K562 (cell line): ENCODE results near the gene AGBL1. TPM values are rescaled to one million over a fixed set of nuclear protein-coding genes. Genes with fewer than 3 reads are reported as not detected.

ENCODE experiments used
- ATAC-seq: fragments of 200-7000 bp; cut with Tn5 transposase; 3 replicates; pipeline ENCODE4 v1.9.1; 2020; ENCODE audit warnings: moderate library complexity
- BruUV-seq: library from RNA; stranded (reverse); fragments of 400-500 nt; replicated peaks from 2 replicates; lab custom pipeline; 2021; lab: Mats Ljungman, UMichigan
- CTCF ChIA-PET: fragments of 300-600 bp; formaldehyde crosslinking; extraction: SDS; loops from one replicate; lab custom pipeline; 2021; ENCODE audit warnings: low intra/inter-chr PET ratio; lab: Yijun Ruan, JAX
- POLR2A ChIA-PET: fragments of 300-600, 350-650 bp; sonication (Branson Sonifier 250); formaldehyde crosslinking; extraction: SDS; loops from one replicate; lab custom pipeline; 2021; ENCODE audit warnings: antibody characterized with exemption, inconsistent platforms; lab: Yijun Ruan, JAX
- DNase-seq, 4 experiments: peaks; one replicate each; pipeline versions ENCODE4 v3.0.0 to v3.0.0-alpha.2; 2011 to 2018; ENCODE audit warnings: low spot score in 3 of 4, mixed read lengths in 3 of 4; ENCODE audit errors: extremely low read depth in 1 of 4
- FAIRE-seq: peaks from 2 replicates; lab custom pipeline; 2011; peaks lifted over from hg19 to GRCh38; lab: Jason Lieb, UNC
- H2AFZ ChIP-seq: 2 replicates; pipeline ENCODE4 v1.6.0; 2011; ENCODE audit warnings: low read depth, low read length, control low read depth, inconsistent platforms
- H3K27ac ChIP-seq: fragments of 200-600 bp; 3 replicates; pipeline ENCODE4 v1.8.0; 2011; ENCODE audit warnings: low read depth, mild to moderate bottlenecking, control low read depth, inconsistent platforms, low read length, moderate library complexity, mixed read lengths; ENCODE audit errors: extremely low read depth
- H3K27me3 ChIP-seq, 2 experiments: fragments of 300-600 bp in 1 of 2; 2 replicates in 1 of 2; 3 replicates in 1 of 2; pipeline versions ENCODE4 v1.6.0 to v1.8.0; 2011; ENCODE audit warnings: inconsistent platforms in 2 of 2, low read length in 2 of 2, mild to moderate bottlenecking in 1 of 2, mixed read lengths in 1 of 2, moderate library complexity in 1 of 2; ENCODE audit not compliant: control insufficient read depth in 2 of 2, insufficient read depth in 2 of 2
- H3K36me3 ChIP-seq: fragments of 300-600 bp; 3 replicates; pipeline ENCODE4 v1.8.0; 2011; ENCODE audit warnings: mild to moderate bottlenecking, low read length, inconsistent platforms; ENCODE audit not compliant: control insufficient read depth, insufficient read depth
- H3K4me1 ChIP-seq, 2 experiments: fragments of 200-600 bp in 1 of 2; replicated peaks in 1 of 2; 2 replicates in 1 of 2; 3 replicates in 1 of 2; pipeline versions ENCODE4 v1.5.1 to v1.8.0; 2011; ENCODE audit warnings: inconsistent platforms in 2 of 2, low read length in 2 of 2, mild to moderate bottlenecking in 1 of 2, mixed read lengths in 1 of 2, moderate library complexity in 1 of 2; ENCODE audit not compliant: control insufficient read depth in 2 of 2, insufficient read depth in 2 of 2
- H3K4me2 ChIP-seq: 2 replicates; pipeline ENCODE4 v1.6.1; 2011; ENCODE audit warnings: low read length, control low read depth, inconsistent platforms, mixed read lengths; ENCODE audit not compliant: insufficient read depth
- H3K4me3 ChIP-seq: fragments of 200-600 bp; sonication (generic), shearing (Covaris generic); 2 replicates; pipeline ENCODE4 v1.5.1; 2016; ENCODE audit warnings: control low read depth, inconsistent platforms
- H3K79me2 ChIP-seq: fragments of 200-600 bp; 3 replicates; pipeline ENCODE4 v1.8.0; 2011; ENCODE audit warnings: low read length, inconsistent platforms; ENCODE audit not compliant: control insufficient read depth, insufficient read depth
- H3K9ac ChIP-seq, 2 experiments: 2 replicates each; pipeline versions ENCODE4 v1.6.0 to v1.6.1; 2011; ENCODE audit warnings: low read depth in 2 of 2, low read length in 2 of 2, control low read depth in 1 of 2, inconsistent platforms in 1 of 2, mild to moderate bottlenecking in 1 of 2, mixed read lengths in 1 of 2; ENCODE audit not compliant: insufficient read depth in 1 of 2
- H3K9me1 ChIP-seq: one replicate; pipeline ENCODE4 v1.6.0; 2011; ENCODE audit warnings: inconsistent platforms, mild to moderate bottlenecking, low read length, moderate library complexity; ENCODE audit not compliant: control insufficient read depth, insufficient read depth
- H3K9me3 ChIP-seq: replicated peaks from 2 replicates; pipeline ENCODE4 v1.5.1; 2011; ENCODE audit warnings: low read depth, low read length, inconsistent platforms; ENCODE audit not compliant: control insufficient read depth, insufficient read depth
- H4K20me1 ChIP-seq: replicated peaks from 2 replicates; pipeline ENCODE4 v1.6.1; 2011; ENCODE audit warnings: low read length, inconsistent platforms, mixed read lengths; ENCODE audit not compliant: control insufficient read depth, insufficient read depth
- HNRNPUL1 ChIP-seq: fragments of 200-400 bp; formaldehyde crosslinking; IDR thresholded peaks from 2 replicates; pipeline ENCODE4 v1.6.1; 2017; ENCODE audit warnings: low read length
- SAP30 ChIP-seq: fragments of 200-600 bp; sonication (generic); IDR thresholded peaks from 2 replicates; pipeline ENCODE4 v1.6.1; 2012; ENCODE audit warnings: borderline replicate concordance, low read depth, mild to moderate bottlenecking, moderate library complexity, low read length, control low read depth, inconsistent platforms; ENCODE audit not compliant: insufficient read depth, poor library complexity, severe bottlenecking
- ZNF253 ChIP-seq: fragments of 250-450 bp; sonication (Bioruptor Pico); conservative IDR thresholded peaks from 2 replicates; pipeline ENCODE4 v1.6.1; 2021; ENCODE audit warnings: mild to moderate bottlenecking
- ZNF507 ChIP-seq: conservative IDR thresholded peaks from 2 replicates; pipeline ENCODE4 v1.6.1; 2017; ENCODE audit warnings: missing genetic modification characterization, missing compliant biosample characterization
- ZNF561 ChIP-seq: fragments of 450-650 bp; formaldehyde crosslinking; conservative IDR thresholded peaks from 2 replicates; pipeline ENCODE4 v1.4.0; 2020; ENCODE audit warnings: mild to moderate bottlenecking, moderate library complexity
- ZNF699 ChIP-seq: fragments of 250-450 bp; sonication (Bioruptor Pico); IDR thresholded peaks from 2 replicates; pipeline ENCODE4 v1.8.0; 2021; ENCODE audit warnings: mild to moderate bottlenecking, moderate library complexity; ENCODE audit not compliant: insufficient replicate concordance
- WGBS: fragments of 100-300 bp; shearing (Covaris generic); methylation state at CpG from one replicate; pipeline ENCODE4 v1.1.6; 2016; ENCODE audit warnings: low coverage, mixed read lengths; ENCODE audit not compliant: insufficient coverage; ENCODE audit errors: missing lambda C conversion rate; 5-methylcytosine and 5-hydroxymethylcytosine counted together
- in situ Hi-C: fragments of 300-500 bp; cut with MboI; formaldehyde crosslinking; loops from 4 replicates; pipeline ENCODE4 v1.15.0; 2018; ENCODE audit warnings: inconsistent platforms, mixed read lengths
- intact Hi-C: fragments of 100-400 bp; cut with micrococcal nuclease; formaldehyde crosslinking; loops from 2 replicates; pipeline ENCODE4 v1.14.2; 2022
- polyA plus RNA-seq, 8 experiments: library from polyadenylated mRNA; depleted of rRNA in 4 of 8; stranded (reverse) in 5 of 8; unstranded in 3 of 8; fragments of >200 nt; fragmentation: Nextera tagmentation in 2 of 8; fragmentation: Illumina TruSeq in 1 of 8; extraction: Ambion mirVana in 2 of 8; extraction: Trizol in 1 of 8; gene quantifications; 2 replicates each; pipeline versions ENCODE4 v1.2.1 to v1.2.3, GENCODE V29; 2011 to 2014; ENCODE audit warnings: inconsistent platforms in 1 of 8, missing spikeins in 1 of 8
- total RNA-seq, 7 experiments: library from RNA; depleted of rRNA in 6 of 7; stranded (reverse); fragments of >200 nt in 6 of 7; fragmentation: Illumina TruSeq in 2 of 7; extraction: Trizol in 2 of 7; gene quantifications; 2 replicates each; pipeline versions ENCODE4 v1.2.1 to v1.2.3, GENCODE V29; 2011 to 2021; ENCODE audit warnings: low replicate concordance in 1 of 7
- TF ChIP-seq, protein P1 (sequence below): fragments of 250-450 bp; sonication (Bioruptor Pico); IDR thresholded peaks from 2 replicates; pipeline ENCODE4 v1.5.0; 2021; ENCODE audit warnings: mild to moderate bottlenecking, moderate library complexity

AGBL1 gene
- total and polyA plus RNA-seq, 9 of the 15 experiments (the other 6 are each of a cell fraction or from before 2014, with no cell fraction given) = not detected

DNA sequence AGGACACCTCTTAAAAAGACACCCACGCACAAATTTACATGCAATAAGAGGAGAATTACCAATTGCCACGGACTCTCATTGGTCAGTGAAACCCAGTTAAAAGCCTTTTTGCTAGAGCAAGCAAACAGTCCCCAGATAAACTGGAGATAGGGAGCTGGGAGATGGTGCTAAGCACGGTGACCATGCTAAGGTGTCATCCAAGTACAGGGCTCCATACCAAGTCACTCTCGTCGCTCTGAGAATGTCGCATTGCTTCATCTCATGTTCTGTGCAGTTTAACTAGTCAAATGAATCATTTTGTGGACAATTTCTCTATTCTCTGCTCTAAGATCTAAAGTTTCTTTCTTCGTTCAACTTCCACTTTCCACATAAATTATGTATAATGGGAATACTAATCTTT, 581.9 kb downstream of the AGBL1 start:
- intact Hi-C loops (no loop called here), in situ Hi-C loops (no loop called here)
- Histone ChIP-seq H3K4me1 (no peaks in the 10 kb centered on the region), H4K20me1 (no peaks in the 10 kb centered on the region), H3K9ac (no peak overlapping the region), H3K27ac (no peak overlapping the region), H3K79me2 (no peaks in the 10 kb centered on the region), H3K36me3 (no peaks in the 10 kb centered on the region), H3K9me1 (no peaks in the 10 kb centered on the region), H3K4me2 (no peak overlapping the region), H3K9me3 (no peaks in the 10 kb centered on the region), H3K27me3 (no peaks in the 10 kb centered on the region), H2AFZ (no peak overlapping the region), H3K4me3 (no peak overlapping the region)
- WGBS = 2% methylated on average over 7 of the region's 7 CpGs
- no peak for ATAC-seq
- no peak for TF ChIP-seq ZNF507 (tag)
- no peak for TF ChIP-seq SAP30
- TF ChIP-seq HNRNPUL1 = no peak
- TF ChIP-seq ZNF699 (CRISPR knock-in tag) = no peak
- no peak for TF ChIP-seq ZNF253 (CRISPR knock-in tag)
- no peak for TF ChIP-seq ZNF561 (CRISPR knock-in tag)
- TF ChIP-seq, protein P1, sequence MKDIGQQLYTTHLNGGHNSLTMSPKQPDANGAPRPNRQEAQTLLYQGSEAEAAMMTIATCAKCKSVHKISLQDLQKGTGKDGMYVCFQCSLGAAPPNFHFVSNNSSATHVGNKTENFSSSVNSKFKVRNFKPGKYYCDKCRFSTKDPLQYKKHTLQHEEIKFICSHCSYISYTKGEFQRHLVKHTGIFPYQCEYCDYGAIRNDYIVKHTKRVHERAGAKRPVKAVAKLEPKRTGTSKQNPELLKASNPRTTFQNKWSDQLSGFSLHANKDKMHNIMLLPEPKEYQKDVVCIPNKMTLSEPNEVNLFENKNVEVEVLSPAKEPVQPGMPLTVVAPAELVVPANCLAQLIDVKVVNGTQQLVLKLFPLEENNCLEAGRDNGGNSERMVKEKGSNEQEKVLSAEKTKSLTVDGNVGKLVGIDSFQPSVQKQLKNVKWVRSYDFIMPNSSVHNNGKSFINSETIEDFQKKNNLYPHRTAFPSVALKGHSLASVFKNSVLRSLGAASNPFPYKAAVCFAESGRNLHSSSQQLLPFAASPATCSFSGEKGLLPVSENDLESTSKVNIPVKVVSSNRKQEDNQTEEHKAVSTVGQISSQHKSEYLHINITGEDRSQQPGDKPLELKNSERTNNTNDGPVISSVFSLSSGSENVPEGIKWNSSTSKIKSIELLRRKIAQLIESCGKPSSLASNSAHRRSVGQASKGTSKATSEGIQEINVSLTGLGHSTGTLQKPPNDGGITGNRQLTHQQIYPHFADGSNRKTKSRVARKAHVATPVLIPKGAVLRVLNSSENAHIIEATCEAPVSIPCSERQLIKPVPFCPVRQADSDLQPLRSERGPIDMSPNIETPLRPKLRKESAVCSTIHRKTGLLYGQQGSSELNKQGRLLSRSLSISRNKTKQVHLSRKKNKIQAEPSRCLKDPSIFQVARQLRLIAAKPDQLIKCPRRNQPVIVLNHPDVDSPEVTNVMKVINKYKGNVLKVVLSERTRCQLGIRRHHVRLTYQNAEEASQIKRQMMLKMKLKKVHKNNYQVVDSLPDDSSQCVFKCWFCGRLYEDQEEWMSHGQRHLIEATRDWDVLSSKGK = no peak
- POLR2A ChIA-PET = interaction anchor here (0.7 kb wide), 1 partner anchor 161 kb away, joined by 3 read pairs; no protein-coding TSS in a partner anchor
- FAIRE-seq = no peak
- BruUV-seq = no TSS peak
- CTCF ChIA-PET = no interaction called here
- DNase-seq = no peak
